K562 (cell line): ENCODE results near the gene VPS50. TPM values are rescaled to one million over a fixed set of nuclear protein-coding genes. Genes with fewer than 3 reads are reported as not detected.

ENCODE experiments used
- BACH1 ChIP-seq: fragments of 200-800 bp; sonication (Bioruptor generic); IDR thresholded peaks from 2 replicates; pipeline ENCODE4 v1.6.1; 2016; ENCODE audit warnings: missing genetic modification characterization, missing compliant biosample characterization
- HDGF ChIP-seq: fragments of 450-650 bp; IDR thresholded peaks from 2 replicates; pipeline ENCODE4 v1.6.1; 2016
- IRF1 ChIP-seq: sonication (generic); formaldehyde crosslinking; IDR thresholded peaks from 2 replicates; pipeline ENCODE4 v1.8.0; 2022; ENCODE audit warnings: missing genetic modification reagents, mild to moderate bottlenecking, borderline replicate concordance
- KAT2B ChIP-seq: IDR thresholded peaks from one replicate; pipeline ENCODE4 v1.6.1; 2012; ENCODE audit warnings: low read depth, mild to moderate bottlenecking, control low read depth, inconsistent platforms, low read length, moderate library complexity
- KLF6 ChIP-seq: fragments of 250-450 bp; sonication (Bioruptor Pico); IDR thresholded peaks from 2 replicates; pipeline ENCODE4 v1.4.0; 2020; ENCODE audit warnings: mild to moderate bottlenecking, moderate library complexity, borderline replicate concordance
- MTF1 ChIP-seq: fragments of 250-450 bp; sonication (Bioruptor Pico); IDR thresholded peaks from 2 replicates; pipeline ENCODE4 v1.9.0; 2021; ENCODE audit warnings: moderate library complexity, mild to moderate bottlenecking, inconsistent platforms, borderline replicate concordance
- NCOA2 ChIP-seq, 2 experiments: fragments of 450-650 bp; IDR thresholded peaks; 2 replicates each; pipeline ENCODE4 v1.6.1; 2018; ENCODE audit warnings: mild to moderate bottlenecking in 2 of 2, moderate library complexity in 1 of 2; ENCODE audit not compliant: partially characterized antibody in 2 of 2
- NR2C2 ChIP-seq, 2 experiments: fragments of 200-800 bp in 1 of 2; sonication (Bioruptor generic) in 1 of 2; sonication (generic) in 1 of 2; formaldehyde crosslinking in 1 of 2; IDR thresholded peaks; 2 replicates each; pipeline versions ENCODE4 v1.6.1 to v1.8.0; 2016 to 2022; ENCODE audit warnings: mild to moderate bottlenecking in 1 of 2, missing compliant biosample characterization in 1 of 2, missing genetic modification characterization in 1 of 2, missing genetic modification reagents in 1 of 2
- NR3C1 ChIP-seq: sonication (generic); formaldehyde crosslinking; IDR thresholded peaks from 2 replicates; pipeline ENCODE4 v1.8.1; 2022; ENCODE audit warnings: missing genetic modification reagents
- PHF8 ChIP-seq: fragments of 200-600 bp; sonication (generic); IDR thresholded peaks from 2 replicates; pipeline ENCODE4 v1.6.1; 2012; ENCODE audit warnings: mixed run types, mild to moderate bottlenecking, inconsistent platforms, low read length, moderate library complexity, borderline replicate concordance
- RNF2 ChIP-seq: sonication (generic); IDR thresholded peaks from 2 replicates; pipeline ENCODE4 v1.6.1; 2016
- SRSF3 ChIP-seq: fragments of 200-400 bp; formaldehyde crosslinking; IDR thresholded peaks from 2 replicates; pipeline ENCODE4 v1.6.1; 2016; ENCODE audit warnings: mild to moderate bottlenecking, low read length, moderate library complexity; ENCODE audit not compliant: insufficient read depth
- SRSF9 ChIP-seq: fragments of 200-400 bp; formaldehyde crosslinking; IDR thresholded peaks from 2 replicates; pipeline ENCODE4 v1.6.1; 2017; ENCODE audit warnings: low read depth, low read length, borderline replicate concordance
- TAF9B ChIP-seq: fragments of 450-650 bp; IDR thresholded peaks from 2 replicates; pipeline ENCODE4 v1.6.1; 2018; ENCODE audit warnings: mild to moderate bottlenecking; ENCODE audit not compliant: partially characterized antibody
- TARDBP ChIP-seq: fragments of 450-650 bp; IDR thresholded peaks from 2 replicates; pipeline ENCODE4 v1.6.1; 2016
- ZBTB40 ChIP-seq, 2 experiments: fragments of 450-650 bp in 1 of 2; sonication (generic) in 1 of 2; formaldehyde crosslinking in 1 of 2; IDR thresholded peaks; 2 replicates each; pipeline versions ENCODE4 v1.7.1 to v1.9.0; 2016 to 2022; ENCODE audit warnings: inconsistent platforms in 1 of 2, mild to moderate bottlenecking in 1 of 2, missing genetic modification reagents in 1 of 2
- ZNF384 ChIP-seq: IDR thresholded peaks from 2 replicates; pipeline ENCODE4 v1.6.1; 2012; ENCODE audit warnings: low read depth, low read length, improper control_type of control experiment
- ZNF668 ChIP-seq: fragments of 250-450 bp; sonication (Bioruptor Pico); IDR thresholded peaks from 2 replicates; pipeline ENCODE4 v1.8.0; 2022; ENCODE audit warnings: mild to moderate bottlenecking, inconsistent platforms
- polyA plus RNA-seq, 8 experiments: library from polyadenylated mRNA; depleted of rRNA in 4 of 8; stranded (reverse) in 5 of 8; unstranded in 3 of 8; fragments of >200 nt; fragmentation: Nextera tagmentation in 2 of 8; fragmentation: Illumina TruSeq in 1 of 8; extraction: Ambion mirVana in 2 of 8; extraction: Trizol in 1 of 8; gene quantifications; 2 replicates each; pipeline versions ENCODE4 v1.2.1 to v1.2.3, GENCODE V29; 2011 to 2014; ENCODE audit warnings: inconsistent platforms in 1 of 8, missing spikeins in 1 of 8
- total RNA-seq, 7 experiments: library from RNA; depleted of rRNA in 6 of 7; stranded (reverse); fragments of >200 nt in 6 of 7; fragmentation: Illumina TruSeq in 2 of 7; extraction: Trizol in 2 of 7; gene quantifications; 2 replicates each; pipeline versions ENCODE4 v1.2.1 to v1.2.3, GENCODE V29; 2011 to 2021; ENCODE audit warnings: low replicate concordance in 1 of 7

Gene VPS50
- total and polyA plus RNA-seq, 9 of the 15 experiments (the other 6 are each of a cell fraction or from before 2014, with no cell fraction given), result 10.5 to 29.4 (median 15.8) TPM

- TF ChIP-seq ZBTB40 (IDR thresholded peaks at IDR 0.05) (peak; percentile 47; the same call in 1 of the 2 replicates), ZBTB40 (CRISPR knock-in tag; IDR thresholded peaks at IDR 0.05) (no peak), NCOA2 (IDR thresholded peaks at IDR 0.05; ENCODE audit: partially characterized antibody in 2 of 2) (peak in 1 of 2 experiments; percentile 81), HDGF (no peak), SRSF3 (no peak), SRSF9 (no peak), ZNF668 (CRISPR knock-in tag) (no peak), NR2C2 (CRISPR knock-in tag; IDR thresholded peaks at IDR 0.05) (no peak; the same call in 1 of the 2 replicates), NR2C2 (tag; IDR thresholded peaks at IDR 0.05) (peak; percentile 97), NR3C1 (CRISPR knock-in tag) (no peak), PHF8 (peak; percentile 76; the same call in 1 of the 2 replicates), ZNF384 (no peak), KLF6 (CRISPR knock-in tag) (no peak), TAF9B (peak; percentile 27), KAT2B (no peak), RNF2 (peak; percentile 81), TARDBP (no peak), BACH1 (tag) (peak; percentile 76; the same call in 1 of the 2 replicates), IRF1 (CRISPR knock-in tag) (no peak), MTF1 (no peak)
These were observed at the start of gene VPS50 (continued) for GRCh38 chr7:93231799-93232672.
